BJ (cell line): ENCODE measurements around the gene USP34. TPM values are rescaled to one million over a fixed set of nuclear protein-coding genes. Genes with fewer than 3 reads are reported as not detected.

ENCODE experiments used
- CTCF ChIA-PET: fragments of 350-600 bp; formaldehyde crosslinking; extraction: SDS; loops from one replicate; lab custom pipeline; 2021; ENCODE audit warnings: antibody characterized with exemption, inconsistent platforms; lab: Yijun Ruan, JAX
- POLR2A ChIA-PET: fragments of 300-600 bp; sonication (Branson Sonifier 250); formaldehyde crosslinking; extraction: SDS; loops from one replicate; lab custom pipeline; 2021; ENCODE audit warnings: antibody characterized with exemption; lab: Charles Lee
- DNase-seq: peaks from one replicate; pipeline ENCODE4 v3.0.0-alpha.2; 2011; ENCODE audit warnings: low read depth
- H3K27me3 ChIP-seq: 2 replicates; pipeline ENCODE4 v1.6.0; 2011; ENCODE audit warnings: low read length; ENCODE audit not compliant: control insufficient read depth, insufficient read depth
- H3K36me3 ChIP-seq: 2 replicates; pipeline ENCODE4 v1.5.1; 2011; ENCODE audit warnings: low read length; ENCODE audit not compliant: control insufficient read depth, insufficient read depth
- H3K4me3 ChIP-seq: 2 replicates; pipeline ENCODE4 v1.5.1; 2011; ENCODE audit warnings: low read depth, mild to moderate bottlenecking, control low read depth, low read length
- polyA plus RNA-seq: library from polyadenylated mRNA; depleted of rRNA; stranded (reverse); fragments of >200 nt; gene quantifications from 2 replicates; pipeline ENCODE4 v1.2.3, GENCODE V29; 2011
- TF ChIP-seq, protein P1 (sequence below): IDR thresholded peaks from 2 replicates; pipeline ENCODE4 v1.5.1; 2011; ENCODE audit warnings: low read depth, mild to moderate bottlenecking, control low read depth, inconsistent platforms, low read length, moderate library complexity; ENCODE audit not compliant: insufficient read depth

Gene USP34
- polyA plus RNA-seq, 1 experiment: 32.2 TPM

DNA sequence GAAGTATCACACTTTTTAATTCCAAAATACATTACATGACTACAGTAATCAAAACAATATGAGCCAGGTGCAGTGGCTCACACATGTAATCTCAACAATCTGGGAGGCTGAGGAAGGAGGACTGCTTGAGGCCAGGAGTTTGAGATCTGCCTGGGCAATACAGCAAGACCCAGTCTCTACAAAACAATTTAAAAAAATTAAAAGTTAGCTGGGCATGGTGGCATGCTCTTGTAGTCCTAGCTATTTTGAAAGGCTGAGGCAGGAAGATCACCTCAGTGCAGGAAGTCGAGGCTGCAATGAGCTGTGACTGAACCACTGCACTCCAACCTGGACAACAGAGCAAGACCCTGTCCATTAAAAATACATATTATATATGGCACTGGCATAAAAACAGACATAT is 109.8 kb downstream of the USP34 start:
- H3K4me3 ChIP-seq: no peak overlapping the region
- H3K36me3 ChIP-seq: peaks cover 2% of the 10 kb centered on the region; the same call in 1 of the 2 replicates
- H3K27me3 ChIP-seq: no peaks in the 10 kb centered on the region
- ChIA-PET CTCF (interaction anchor here (0.5 to 0.8 kb wide), 2 partner anchors 10 to 436 kb away, joined by 3 to 4 read pairs; no protein-coding TSS in a partner anchor), POLR2A (no interaction called here)
- TF ChIP-seq, protein P1, sequence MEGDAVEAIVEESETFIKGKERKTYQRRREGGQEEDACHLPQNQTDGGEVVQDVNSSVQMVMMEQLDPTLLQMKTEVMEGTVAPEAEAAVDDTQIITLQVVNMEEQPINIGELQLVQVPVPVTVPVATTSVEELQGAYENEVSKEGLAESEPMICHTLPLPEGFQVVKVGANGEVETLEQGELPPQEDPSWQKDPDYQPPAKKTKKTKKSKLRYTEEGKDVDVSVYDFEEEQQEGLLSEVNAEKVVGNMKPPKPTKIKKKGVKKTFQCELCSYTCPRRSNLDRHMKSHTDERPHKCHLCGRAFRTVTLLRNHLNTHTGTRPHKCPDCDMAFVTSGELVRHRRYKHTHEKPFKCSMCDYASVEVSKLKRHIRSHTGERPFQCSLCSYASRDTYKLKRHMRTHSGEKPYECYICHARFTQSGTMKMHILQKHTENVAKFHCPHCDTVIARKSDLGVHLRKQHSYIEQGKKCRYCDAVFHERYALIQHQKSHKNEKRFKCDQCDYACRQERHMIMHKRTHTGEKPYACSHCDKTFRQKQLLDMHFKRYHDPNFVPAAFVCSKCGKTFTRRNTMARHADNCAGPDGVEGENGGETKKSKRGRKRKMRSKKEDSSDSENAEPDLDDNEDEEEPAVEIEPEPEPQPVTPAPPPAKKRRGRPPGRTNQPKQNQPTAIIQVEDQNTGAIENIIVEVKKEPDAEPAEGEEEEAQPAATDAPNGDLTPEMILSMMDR: no peak
- no peak for DNase-seq

GRCh38 chr2:61359058-61359457 is 111.8 kb downstream of the USP34 start:
- DNase-seq: no peak
- TF ChIP-seq, protein P1: no peak
- Histone ChIP-seq H3K36me3 (peaks cover 6% of the 10 kb centered on the region; the same call in 1 of the 2 replicates), H3K27me3 (no peaks in the 10 kb centered on the region), H3K4me3 (no peak overlapping the region)
- CTCF ChIA-PET: no interaction called here
- POLR2A ChIA-PET: interaction anchor here (0.7 kb wide), 1 partner anchor 10 kb away, joined by 11 read pairs; no protein-coding TSS in a partner anchor

GRCh38 chr2:61357681-61358080 is 113.2 kb downstream of the USP34 start:
- H3K36me3 ChIP-seq: 0 out of 2 replicates have a peak, but pooled peaks cover 5% of the 10 kb centered on the region
- ChIA-PET CTCF (no interaction called here), POLR2A (no interaction called here)
- H3K4me3 ChIP-seq: no peak overlapping the region
- TF ChIP-seq, protein P1: no peak
- H3K27me3 ChIP-seq: no peaks in the 10 kb centered on the region
- no peak for DNase-seq

DNA sequence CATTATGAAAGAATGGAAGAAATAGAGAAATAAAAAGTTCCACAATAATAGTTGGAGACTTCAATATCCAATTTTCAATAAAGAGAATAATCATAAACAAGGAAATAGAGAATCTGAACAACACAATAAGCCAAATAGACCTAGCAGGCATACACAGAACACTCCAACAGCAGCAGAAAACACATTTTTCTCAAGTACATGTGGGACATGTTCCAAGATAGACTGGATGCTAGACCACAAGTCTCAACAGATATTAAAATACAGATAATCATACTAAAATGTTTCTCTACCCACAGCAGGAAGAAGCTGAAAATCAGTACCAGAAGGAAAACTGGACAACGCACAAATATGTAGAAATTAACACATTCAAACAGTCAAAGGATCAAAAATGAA is 113.9 kb downstream of the USP34 start:
- ChIA-PET CTCF (no interaction called here), POLR2A (no interaction called here)
- peak; percentile 23 for DNase-seq
- H3K36me3 ChIP-seq: 0 out of 2 replicates have a peak, but pooled peaks cover 5% of the 10 kb centered on the region
- H3K27me3 ChIP-seq: no peaks in the 10 kb centered on the region
- no peak overlapping the region for H3K4me3 ChIP-seq
- TF ChIP-seq, protein P1: no peak

DNA sequence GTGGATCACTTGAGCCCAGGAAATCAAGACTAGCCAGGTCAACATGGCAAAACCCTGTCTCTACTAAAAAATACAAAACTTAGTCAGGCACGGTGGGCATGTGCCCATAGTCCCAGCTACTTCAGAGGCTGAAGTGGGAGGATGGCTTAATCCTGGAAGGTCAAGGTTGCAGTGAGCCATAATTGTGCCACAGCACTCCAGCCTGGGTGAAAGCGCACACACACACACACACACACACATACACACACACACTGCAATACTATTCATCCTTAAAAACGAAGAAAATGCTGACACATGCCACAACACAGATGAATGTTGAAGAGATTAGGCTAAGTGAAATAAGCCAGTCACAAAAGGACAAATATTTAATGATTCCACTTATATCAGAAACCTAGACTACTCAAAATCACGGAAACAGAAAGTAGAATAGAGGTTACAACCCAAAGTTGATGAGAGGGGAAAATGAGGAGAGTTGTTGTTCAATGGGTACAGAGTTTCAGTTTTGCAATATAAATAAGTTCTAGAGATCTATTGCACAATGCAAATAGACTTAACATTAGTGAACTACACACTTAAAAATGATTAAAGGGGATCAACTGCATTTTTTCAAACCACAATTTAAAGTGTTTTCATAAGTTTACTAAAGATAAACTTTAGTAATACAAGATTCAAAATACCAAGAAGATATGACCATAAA is 114.5 kb downstream of the USP34 start:
- H3K27me3 ChIP-seq: no peaks in the 10 kb centered on the region
- 0 out of 2 replicates have a peak, but pooled peaks cover 5% of the 10 kb centered on the region for H3K36me3 ChIP-seq
- TF ChIP-seq, protein P1: no peak
- CTCF ChIA-PET: no interaction called here
- POLR2A ChIA-PET: interaction anchor here (0.7 kb wide), 1 partner anchor 171 kb away, joined by 5 read pairs; no protein-coding TSS in a partner anchor
- no peak overlapping the region for H3K4me3 ChIP-seq
- DNase-seq: peak; percentile 4
